ENCODE measurements around the gene OR51D1.

DNA sequence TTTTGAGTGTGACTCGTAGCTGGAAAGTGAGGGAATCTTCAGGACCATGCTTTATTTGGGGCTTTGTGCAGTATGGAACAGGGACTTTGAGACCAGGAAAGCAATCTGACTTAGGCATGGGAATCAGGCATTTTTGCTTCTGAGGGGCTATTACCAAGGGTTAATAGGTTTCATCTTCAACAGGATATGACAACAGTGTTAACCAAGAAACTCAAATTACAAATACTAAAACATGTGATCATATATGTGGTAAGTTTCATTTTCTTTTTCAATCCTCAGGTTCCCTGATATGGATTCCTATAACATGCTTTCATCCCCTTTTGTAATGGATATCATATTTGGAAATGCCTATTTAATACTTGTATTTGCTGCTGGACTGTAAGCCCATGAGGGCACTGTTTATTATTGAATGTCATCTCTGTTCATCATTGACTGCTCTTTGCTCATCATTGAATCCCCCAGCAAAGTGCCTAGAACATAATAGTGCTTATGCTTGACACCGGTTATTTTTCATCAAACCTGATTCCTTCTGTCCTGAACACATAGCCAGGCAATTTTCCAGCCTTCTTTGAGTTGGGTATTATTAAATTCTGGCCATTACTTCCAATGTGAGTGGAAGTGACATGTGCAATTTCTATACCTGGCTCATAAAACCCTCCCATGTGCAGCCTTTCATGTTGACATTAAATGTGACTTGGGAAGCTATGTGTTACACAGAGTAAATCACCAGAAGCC, 17.5 kb downstream of the OR51D1 start:
- no peak for TF ChIP-seq YY1 (IDR thresholded peaks at IDR 0.05)
- no peak for TF ChIP-seq CTCF (IDR thresholded peaks at IDR 0.05; ENCODE audit: low read depth, low read length, missing input control)
- TF ChIP-seq, protein P1, sequence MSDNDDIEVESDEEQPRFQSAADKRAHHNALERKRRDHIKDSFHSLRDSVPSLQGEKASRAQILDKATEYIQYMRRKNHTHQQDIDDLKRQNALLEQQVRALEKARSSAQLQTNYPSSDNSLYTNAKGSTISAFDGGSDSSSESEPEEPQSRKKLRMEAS (IDR thresholded peaks at IDR 0.05), result no peak
- TF ChIP-seq TAF1 (conservative IDR thresholded peaks at IDR 0.05), result no peak
- no peak for TF ChIP-seq RAD21 (IDR thresholded peaks at IDR 0.05)
- TF ChIP-seq FOXA2 (IDR thresholded peaks at IDR 0.05), result no peak
- no peak for TF ChIP-seq EGR1 (IDR thresholded peaks at IDR 0.05; ENCODE audit: low read depth in 2 of 2)
- TF ChIP-seq JUND (IDR thresholded peaks at IDR 0.05), result no peak
- TF ChIP-seq, protein P2, sequence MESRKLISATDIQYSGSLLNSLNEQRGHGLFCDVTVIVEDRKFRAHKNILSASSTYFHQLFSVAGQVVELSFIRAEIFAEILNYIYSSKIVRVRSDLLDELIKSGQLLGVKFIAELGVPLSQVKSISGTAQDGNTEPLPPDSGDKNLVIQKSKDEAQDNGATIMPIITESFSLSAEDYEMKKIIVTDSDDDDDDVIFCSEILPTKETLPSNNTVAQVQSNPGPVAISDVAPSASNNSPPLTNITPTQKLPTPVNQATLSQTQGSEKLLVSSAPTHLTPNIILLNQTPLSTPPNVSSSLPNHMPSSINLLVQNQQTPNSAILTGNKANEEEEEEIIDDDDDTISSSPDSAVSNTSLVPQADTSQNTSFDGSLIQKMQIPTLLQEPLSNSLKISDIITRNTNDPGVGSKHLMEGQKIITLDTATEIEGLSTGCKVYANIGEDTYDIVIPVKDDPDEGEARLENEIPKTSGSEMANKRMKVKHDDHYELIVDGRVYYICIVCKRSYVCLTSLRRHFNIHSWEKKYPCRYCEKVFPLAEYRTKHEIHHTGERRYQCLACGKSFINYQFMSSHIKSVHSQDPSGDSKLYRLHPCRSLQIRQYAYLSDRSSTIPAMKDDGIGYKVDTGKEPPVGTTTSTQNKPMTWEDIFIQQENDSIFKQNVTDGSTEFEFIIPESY (IDR thresholded peaks at IDR 0.05), result no peak
- TF ChIP-seq, protein P3, sequence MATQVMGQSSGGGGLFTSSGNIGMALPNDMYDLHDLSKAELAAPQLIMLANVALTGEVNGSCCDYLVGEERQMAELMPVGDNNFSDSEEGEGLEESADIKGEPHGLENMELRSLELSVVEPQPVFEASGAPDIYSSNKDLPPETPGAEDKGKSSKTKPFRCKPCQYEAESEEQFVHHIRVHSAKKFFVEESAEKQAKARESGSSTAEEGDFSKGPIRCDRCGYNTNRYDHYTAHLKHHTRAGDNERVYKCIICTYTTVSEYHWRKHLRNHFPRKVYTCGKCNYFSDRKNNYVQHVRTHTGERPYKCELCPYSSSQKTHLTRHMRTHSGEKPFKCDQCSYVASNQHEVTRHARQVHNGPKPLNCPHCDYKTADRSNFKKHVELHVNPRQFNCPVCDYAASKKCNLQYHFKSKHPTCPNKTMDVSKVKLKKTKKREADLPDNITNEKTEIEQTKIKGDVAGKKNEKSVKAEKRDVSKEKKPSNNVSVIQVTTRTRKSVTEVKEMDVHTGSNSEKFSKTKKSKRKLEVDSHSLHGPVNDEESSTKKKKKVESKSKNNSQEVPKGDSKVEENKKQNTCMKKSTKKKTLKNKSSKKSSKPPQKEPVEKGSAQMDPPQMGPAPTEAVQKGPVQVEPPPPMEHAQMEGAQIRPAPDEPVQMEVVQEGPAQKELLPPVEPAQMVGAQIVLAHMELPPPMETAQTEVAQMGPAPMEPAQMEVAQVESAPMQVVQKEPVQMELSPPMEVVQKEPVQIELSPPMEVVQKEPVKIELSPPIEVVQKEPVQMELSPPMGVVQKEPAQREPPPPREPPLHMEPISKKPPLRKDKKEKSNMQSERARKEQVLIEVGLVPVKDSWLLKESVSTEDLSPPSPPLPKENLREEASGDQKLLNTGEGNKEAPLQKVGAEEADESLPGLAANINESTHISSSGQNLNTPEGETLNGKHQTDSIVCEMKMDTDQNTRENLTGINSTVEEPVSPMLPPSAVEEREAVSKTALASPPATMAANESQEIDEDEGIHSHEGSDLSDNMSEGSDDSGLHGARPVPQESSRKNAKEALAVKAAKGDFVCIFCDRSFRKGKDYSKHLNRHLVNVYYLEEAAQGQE (IDR thresholded peaks at IDR 0.05), result no peak
- no peak for TF ChIP-seq RXRA (IDR thresholded peaks at IDR 0.05)
- no peak for TF ChIP-seq GABPA (IDR thresholded peaks at IDR 0.05 in 1 of 2, conservative IDR thresholded peaks at IDR 0.05 in 1 of 2)
- TF ChIP-seq FOXA1 (IDR thresholded peaks at IDR 0.05), result no peak
- TF ChIP-seq, protein P4, sequence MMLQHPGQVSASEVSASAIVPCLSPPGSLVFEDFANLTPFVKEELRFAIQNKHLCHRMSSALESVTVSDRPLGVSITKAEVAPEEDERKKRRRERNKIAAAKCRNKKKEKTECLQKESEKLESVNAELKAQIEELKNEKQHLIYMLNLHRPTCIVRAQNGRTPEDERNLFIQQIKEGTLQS (IDR thresholded peaks at IDR 0.05), result no peak
